HCT116 (cell line): ENCODE measurements around the gene LIX1.

Experiments
- CEBPB ChIP-seq: IDR thresholded peaks from 2 replicates; pipeline ENCODE4 v1.6.1; 2012; ENCODE audit warnings: low read depth
- EZH2 ChIP-seq: fragments of 200-600 bp; sonication (generic); IDR thresholded peaks from 2 replicates; pipeline ENCODE4 v1.6.1; 2017; ENCODE audit warnings: antibody characterized with exemption, mixed run types
- EZH2phosphoT487 ChIP-seq: fragments of 200-600 bp; IDR thresholded peaks from 2 replicates; pipeline ENCODE4 v1.6.1; 2018; ENCODE audit warnings: antibody characterized with exemption, borderline replicate concordance
- FOSL1 ChIP-seq: IDR thresholded peaks from 2 replicates; pipeline ENCODE4 v1.6.1; 2012; ENCODE audit warnings: low read depth
- JUND ChIP-seq: IDR thresholded peaks from 2 replicates; pipeline ENCODE4 v1.6.1; 2012
- POLR2A ChIP-seq: IDR thresholded peaks from 2 replicates; pipeline ENCODE4 v1.7.0; 2011; ENCODE audit warnings: borderline replicate concordance; ENCODE audit not compliant: insufficient read depth, insufficient read length; ENCODE audit errors: extremely low read depth
- POLR2AphosphoS5 ChIP-seq: IDR thresholded peaks from 2 replicates; pipeline ENCODE4 v1.6.1; 2011; ENCODE audit warnings: mild to moderate bottlenecking, low read depth, low read length, moderate library complexity
- SIN3A ChIP-seq: IDR thresholded peaks from 2 replicates; pipeline ENCODE4 v1.6.1; 2012; ENCODE audit warnings: low read depth
- TCF7L2 ChIP-seq: IDR thresholded peaks from 2 replicates; pipeline ENCODE4 v1.7.0; 2011; ENCODE audit warnings: borderline replicate concordance, inconsistent platforms; ENCODE audit not compliant: insufficient read depth, insufficient read length; ENCODE audit errors: extremely low read depth
- YY1 ChIP-seq: IDR thresholded peaks from 2 replicates; pipeline ENCODE4 v1.6.1; 2011; ENCODE audit warnings: low read length, low read depth, moderate library complexity, mild to moderate bottlenecking; ENCODE audit not compliant: insufficient replicate concordance; ENCODE audit errors: extremely low read depth
- ZNF274 ChIP-seq: fragments of 200-500 bp; sonication (Bioruptor generic); IDR thresholded peaks from 2 replicates; pipeline ENCODE4 v1.6.1; 2014; ENCODE audit warnings: mild to moderate bottlenecking, low read depth, low read length, inconsistent platforms
- TF ChIP-seq, protein P1 (sequence below), 3 experiments: fragments of 200-600 bp in 1 of 3; sonication (generic) in 1 of 3; IDR thresholded peaks in 2 of 3; conservative IDR thresholded peaks in 1 of 3; 2 replicates each; pipeline ENCODE4 v1.5.1; 2012 to 2017; ENCODE audit warnings: low read depth in 2 of 3, low read length in 2 of 3, antibody characterized with exemption in 1 of 3, borderline replicate concordance in 1 of 3, control low read depth in 1 of 3, mild to moderate bottlenecking in 1 of 3, mixed read lengths in 1 of 3, mixed run types in 1 of 3, moderate library complexity in 1 of 3; ENCODE audit not compliant: insufficient read depth in 1 of 3
- TF ChIP-seq, protein P2 (sequence below): IDR thresholded peaks from 2 replicates; pipeline ENCODE4 v1.6.1; 2012

DNA sequence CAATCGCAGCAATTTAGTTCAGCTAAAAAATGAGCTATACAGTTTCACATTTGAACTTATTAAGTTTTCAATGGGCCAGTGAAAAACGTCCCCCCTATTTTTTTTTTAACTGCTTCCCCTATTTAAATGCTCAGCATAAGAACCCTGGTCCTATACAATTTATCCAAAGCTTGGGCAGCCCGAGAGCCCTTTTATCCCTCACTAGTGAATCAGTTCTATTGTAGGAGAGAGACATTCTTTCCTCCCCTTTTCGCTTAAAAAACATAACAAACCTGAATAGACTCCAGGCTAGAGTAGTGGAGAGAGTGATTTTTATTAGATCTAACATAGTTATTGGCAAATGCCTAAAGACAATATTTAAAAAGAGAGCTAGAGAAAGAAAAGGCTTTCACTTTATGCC lies 1.4 kb downstream of the LIX1 start:
- no peak for TF ChIP-seq POLR2AphosphoS5
- TF ChIP-seq, protein P1, sequence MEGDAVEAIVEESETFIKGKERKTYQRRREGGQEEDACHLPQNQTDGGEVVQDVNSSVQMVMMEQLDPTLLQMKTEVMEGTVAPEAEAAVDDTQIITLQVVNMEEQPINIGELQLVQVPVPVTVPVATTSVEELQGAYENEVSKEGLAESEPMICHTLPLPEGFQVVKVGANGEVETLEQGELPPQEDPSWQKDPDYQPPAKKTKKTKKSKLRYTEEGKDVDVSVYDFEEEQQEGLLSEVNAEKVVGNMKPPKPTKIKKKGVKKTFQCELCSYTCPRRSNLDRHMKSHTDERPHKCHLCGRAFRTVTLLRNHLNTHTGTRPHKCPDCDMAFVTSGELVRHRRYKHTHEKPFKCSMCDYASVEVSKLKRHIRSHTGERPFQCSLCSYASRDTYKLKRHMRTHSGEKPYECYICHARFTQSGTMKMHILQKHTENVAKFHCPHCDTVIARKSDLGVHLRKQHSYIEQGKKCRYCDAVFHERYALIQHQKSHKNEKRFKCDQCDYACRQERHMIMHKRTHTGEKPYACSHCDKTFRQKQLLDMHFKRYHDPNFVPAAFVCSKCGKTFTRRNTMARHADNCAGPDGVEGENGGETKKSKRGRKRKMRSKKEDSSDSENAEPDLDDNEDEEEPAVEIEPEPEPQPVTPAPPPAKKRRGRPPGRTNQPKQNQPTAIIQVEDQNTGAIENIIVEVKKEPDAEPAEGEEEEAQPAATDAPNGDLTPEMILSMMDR (IDR thresholded peaks at IDR 0.05 in 2 of 3, conservative IDR thresholded peaks at IDR 0.05 in 1 of 3; ENCODE audit: borderline replicate concordance in 1 of 3, insufficient read depth in 1 of 3, low read depth in 2 of 3, low read length in 2 of 3), result no peak
- TF ChIP-seq EZH2phosphoT487, result no peak
- no peak for TF ChIP-seq FOSL1
- no peak for TF ChIP-seq EZH2
- TF ChIP-seq TCF7L2, result no peak
- no peak for TF ChIP-seq SIN3A
- TF ChIP-seq POLR2A, result no peak
- TF ChIP-seq, protein P2, sequence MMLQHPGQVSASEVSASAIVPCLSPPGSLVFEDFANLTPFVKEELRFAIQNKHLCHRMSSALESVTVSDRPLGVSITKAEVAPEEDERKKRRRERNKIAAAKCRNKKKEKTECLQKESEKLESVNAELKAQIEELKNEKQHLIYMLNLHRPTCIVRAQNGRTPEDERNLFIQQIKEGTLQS, result no peak
- no peak for TF ChIP-seq ZNF274
- no peak for TF ChIP-seq JUND
- TF ChIP-seq CEBPB, result no peak
- no peak for TF ChIP-seq YY1
